Measurements from ENCODE around the gene WDR5B.

The WDR5B gene

DNA sequence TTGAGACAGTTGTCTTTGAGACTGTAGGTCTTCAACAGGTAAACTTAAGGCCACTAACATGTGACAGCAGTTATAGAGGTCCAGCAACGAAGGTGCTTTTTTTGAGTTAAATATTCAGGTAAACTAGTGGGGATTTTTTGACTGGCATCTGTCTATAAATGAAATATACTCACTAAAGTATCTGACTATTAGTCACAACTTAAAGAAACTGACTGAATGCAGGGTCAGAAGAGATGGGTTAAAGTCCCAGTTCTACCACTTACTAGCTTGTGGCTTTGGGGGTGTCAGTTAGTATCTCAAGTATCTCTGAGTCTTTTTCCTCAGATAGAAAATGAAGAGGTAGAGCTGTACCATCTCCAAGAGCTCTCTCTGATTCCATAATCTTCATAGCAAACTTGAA is 50.8 kb downstream of the WDR5B start:
- no peak for DNase-seq

DNA sequence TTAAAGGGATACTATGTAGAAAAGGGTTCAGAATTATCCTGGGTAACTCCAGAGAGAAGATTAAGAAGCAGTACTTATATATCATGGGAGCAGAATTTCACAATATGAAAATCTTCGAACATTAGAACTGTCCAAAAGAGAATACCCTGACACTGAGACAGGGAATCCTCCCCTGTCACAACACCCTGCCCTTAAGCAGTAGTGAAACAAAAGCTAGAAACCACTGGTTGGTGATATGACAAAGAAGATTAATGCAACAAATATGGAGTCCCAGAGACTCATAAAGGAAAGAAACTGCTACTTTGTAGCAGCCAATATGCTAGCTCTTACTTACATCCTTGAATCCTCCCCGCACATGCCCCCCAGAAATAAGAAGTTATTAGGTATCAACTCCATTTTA is 51.4 kb downstream of the WDR5B start:
- no peak for DNase-seq
